Measurements from ENCODE around the gene TTC17.
"Not testable (repeated sequence)": the region's sequence is repeated elsewhere in the genome, so short reads cannot be mapped to it uniquely, and the experiment has no call there.

TTC17 gene

GRCh38 chr11:43358801-43359421, at the start of gene TTC17:
Gene TTC17, plus strand, starts transcription at chr11:43358920. Its CDS starts 35 bp downstream, at chr11:43358955.
- DNase-seq, result peak; percentile 95

DNA sequence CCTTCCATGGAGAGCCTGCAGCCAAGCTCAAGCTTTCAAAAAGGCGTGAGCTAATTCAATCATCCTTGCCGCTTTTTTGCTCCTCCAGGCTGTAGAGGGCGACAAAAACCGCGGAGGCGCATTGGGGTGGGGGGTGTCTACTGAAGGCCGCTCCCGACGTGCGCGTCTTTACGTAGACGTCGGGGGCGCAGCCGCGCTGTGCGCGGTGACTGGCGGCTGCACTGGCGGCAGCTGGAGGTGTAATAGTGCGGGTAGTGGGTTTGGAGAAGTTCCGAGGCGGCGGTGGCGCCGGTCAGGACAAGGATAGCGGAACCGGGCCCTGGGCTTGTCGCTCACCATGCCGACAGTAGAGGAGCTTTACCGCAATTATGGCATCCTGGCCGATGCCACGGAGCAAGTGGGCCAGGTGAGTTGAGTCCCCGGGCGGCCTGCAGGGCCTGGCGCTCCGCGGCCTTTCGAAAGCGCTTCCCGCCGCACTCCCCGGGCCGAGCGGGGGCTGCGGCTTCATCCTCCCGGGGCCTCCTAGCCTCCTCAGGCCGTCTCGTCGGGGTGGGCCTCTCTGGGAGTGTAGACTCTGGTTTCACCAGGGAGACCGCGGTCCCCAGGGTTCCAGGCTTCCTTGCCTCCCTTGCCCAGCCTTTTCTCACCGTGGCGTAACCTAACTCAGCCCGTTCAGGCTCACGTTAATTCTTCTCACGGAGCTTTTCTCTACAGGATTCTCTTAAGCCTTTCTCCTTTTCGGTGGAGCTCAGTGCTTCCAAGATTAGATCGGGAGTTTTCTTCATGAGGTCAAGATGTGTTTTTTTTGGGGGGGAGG, 46.7 kb upstream of the TTC17 start, which contains the start of gene API5:
API5 (plus strand) TSS at position 206 of the 817 bp plus-strand sequence; CDS start at position 338, 132 bp downstream.
- peak; percentile 93 for DNase-seq

DNA sequence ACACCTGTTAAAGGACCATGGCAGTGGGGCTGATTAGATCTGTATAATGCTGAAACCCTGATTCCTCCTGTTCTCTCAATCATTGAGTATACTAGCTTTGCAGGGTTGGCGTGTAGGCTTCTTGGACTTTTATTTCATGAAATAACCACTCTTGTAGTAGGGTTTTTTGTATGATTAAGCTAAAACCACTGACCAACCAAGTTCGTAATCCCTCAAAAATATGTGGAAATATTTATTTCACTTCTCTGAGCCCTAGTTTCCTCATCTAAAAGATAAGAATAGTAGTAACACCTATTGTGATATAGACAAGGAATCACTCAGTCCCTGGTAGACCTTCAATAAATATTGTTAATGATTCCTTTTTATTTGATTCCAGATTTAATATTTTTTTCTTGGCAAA, 42.8 kb upstream of the TTC17 start:
- no peak for DNase-seq

DNA sequence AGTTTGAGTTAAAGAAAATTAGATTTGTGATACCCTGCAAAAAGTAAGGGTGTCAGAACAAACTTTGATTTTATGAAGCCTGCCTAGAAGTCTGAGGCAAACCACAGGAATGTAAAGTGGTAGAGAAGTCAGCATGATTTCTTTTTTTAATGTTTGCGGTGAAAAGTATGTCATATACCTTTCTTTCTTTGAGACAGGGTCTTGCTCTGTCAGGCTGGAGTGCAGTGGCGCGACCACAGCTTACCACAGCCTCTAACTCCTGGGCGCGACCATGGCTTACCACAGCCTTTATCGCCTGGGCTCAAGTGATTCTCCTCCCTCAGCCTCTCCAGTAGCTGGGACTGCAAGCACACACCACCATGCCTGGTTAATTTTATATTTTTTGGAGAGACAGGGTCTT, 42.3 kb upstream of the TTC17 start:
- peak; percentile 66 for DNase-seq

GRCh38 chr11:43327987-43328386, 30.7 kb upstream of the TTC17 start:
- no peak for DNase-seq

GRCh38 chr11:43328482-43328881, 30.2 kb upstream of the TTC17 start:
- no peak for DNase-seq

GRCh38 chr11:43341159-43341558, 17.6 kb upstream of the TTC17 start:
- no peak for DNase-seq

GRCh38 chr11:43351426-43351825, 7.3 kb upstream of the TTC17 start:
- not testable (repeated sequence) for DNase-seq

DNA sequence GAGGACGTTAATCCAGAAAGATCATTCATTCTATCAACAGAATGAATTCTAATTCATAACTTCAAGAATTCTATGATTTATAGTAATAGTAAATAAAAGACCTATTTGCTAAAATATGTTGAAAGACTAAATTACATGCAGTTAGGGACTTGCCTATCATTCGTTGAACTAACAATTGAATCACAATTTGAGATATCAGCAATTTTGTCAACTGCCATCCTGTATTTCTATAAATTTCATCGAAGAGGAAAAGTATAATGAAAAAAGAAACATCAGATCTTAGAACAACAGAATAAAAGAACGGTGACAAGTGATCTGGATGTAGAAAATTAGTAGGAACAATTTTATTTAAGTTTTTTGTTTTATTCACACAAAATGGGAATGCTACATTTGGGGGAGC, 4.4 kb upstream of the TTC17 start:
- no peak for DNase-seq

GRCh38 chr11:43356336-43356735, 2.4 kb upstream of the TTC17 start:
- DNase-seq, result no peak

- DNase-seq, result no peak
Measured at GRCh38 chr11:43358279-43358800, 380 bp upstream of the TTC17 start.

DNA sequence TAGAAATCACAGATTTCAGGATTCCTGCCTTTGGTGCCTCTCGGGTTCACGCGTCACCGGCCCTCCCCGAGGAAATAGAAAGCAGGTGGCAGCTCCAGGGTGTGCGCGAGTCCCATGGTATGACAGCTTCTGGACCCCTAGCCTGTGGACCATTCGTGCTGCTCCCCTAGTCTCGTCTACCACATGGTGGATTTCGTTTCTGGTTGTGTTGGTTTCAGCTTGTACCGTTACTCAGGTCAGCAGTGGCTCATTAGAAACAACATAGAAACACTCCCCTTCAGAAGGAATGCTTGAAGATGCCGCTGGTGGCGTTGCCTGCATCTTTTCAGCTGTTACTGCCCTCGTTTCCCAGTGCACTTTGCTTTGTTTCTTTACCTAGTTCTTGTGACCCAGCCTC, 700 bp downstream of the TTC17 start:
- no peak for DNase-seq

DNA sequence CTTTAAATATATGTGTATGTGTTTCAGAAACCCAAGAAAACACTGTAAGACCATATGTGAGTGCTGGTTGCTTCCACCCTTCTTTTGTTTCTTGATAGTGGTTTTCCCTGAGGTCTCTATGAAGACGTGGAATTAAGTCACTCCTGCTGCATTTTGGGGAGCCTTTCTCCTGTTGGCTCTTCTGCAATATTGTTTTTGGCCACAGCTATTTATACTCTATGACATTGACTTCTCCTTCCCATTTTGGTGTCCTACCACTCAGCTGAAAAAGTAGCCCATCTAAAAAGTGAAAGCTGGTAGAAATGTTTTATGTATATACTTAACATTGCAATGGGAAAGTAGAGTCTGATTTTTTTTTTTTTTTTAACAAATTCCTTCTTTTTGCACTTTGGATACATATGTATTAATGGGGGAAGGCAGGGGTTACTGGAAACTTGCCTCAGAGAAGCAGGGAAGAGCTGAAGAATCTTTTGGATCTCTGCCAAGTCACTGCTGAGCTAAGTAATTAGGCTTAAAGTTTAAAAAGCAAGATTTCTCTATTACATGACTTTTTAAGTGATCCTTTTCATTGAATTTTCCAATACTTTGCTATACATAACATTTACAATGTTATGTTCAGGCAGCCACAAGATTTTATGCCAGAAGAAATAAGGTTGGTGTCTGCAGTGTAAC, 1.8 kb downstream of the TTC17 start:
- no peak for DNase-seq

DNA sequence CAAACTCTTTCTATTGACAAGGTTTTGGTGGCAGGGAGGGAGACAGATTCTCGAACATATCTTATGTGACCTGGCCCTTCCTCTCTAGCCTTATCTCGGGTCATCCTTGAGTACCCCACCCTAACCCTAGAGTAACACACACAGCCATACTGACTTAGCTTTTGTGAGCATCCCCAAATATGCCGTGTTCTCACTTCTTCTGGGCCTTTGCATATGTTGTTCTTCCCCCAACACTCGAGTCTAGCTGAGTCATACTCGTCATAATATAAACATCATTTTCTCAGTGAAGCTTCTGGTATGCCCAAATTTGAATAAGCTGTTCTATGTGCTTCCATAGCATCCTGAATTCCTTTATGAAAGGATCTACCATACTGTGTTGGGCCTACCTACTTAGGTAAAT, 8.0 kb downstream of the TTC17 start:
- no peak for DNase-seq

DNA sequence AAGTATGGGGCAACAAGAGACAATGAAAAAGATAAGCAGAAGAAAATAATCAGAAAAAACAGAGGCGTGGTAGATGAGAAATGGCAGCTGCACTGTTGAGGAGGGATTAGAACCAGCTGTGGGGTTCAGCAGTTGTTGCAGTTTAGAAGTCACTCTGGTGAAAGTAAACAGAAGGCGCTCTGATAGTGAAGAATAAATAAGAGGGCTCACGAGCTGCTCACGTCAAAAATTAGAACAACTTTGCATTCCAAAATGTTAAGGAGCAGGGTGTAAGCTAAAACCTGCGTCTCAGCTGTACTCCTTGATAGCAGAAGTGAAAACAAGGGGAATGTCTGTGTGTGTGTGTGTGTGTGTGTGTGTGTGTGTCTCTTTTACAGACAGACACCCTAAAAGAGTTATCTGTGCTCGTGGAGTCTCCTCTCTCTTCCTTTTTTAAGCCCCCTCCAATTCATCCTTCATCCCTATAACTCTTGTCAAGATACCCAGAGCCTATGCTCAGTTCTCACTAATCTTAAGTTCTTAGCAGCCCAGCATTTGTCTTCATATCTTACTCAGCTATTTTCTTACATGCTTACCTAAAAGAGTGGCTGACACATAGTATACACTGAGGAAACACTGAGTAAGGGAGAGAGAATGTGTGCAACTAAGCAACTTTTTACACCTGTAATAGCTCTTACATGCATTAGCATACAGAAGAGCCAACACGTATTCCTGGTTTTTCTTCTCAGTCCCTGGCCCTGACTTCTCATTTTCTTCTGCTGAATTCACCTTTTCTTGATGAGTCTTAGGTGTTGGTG, 8.9 kb downstream of the TTC17 start:
- no peak for DNase-seq

DNA sequence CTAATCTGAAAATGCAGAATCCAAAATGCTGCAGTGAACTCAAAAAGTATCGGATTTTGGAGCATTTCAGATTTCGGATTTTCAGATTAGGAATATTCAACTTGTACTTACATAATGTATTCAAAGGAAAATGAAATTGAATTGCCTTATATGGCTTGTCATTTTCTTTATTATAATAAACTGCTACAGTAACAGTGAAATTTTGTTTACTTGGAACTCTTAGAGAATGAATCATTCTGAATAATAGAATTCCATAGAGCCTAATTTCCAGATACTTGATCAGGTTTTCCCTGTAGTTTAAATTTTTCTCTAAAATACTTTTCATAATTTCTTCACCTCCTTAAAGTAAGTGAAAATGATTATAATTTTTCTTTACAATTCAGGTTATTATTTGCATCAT, 17.3 kb downstream of the TTC17 start:
- no peak for DNase-seq

DNA sequence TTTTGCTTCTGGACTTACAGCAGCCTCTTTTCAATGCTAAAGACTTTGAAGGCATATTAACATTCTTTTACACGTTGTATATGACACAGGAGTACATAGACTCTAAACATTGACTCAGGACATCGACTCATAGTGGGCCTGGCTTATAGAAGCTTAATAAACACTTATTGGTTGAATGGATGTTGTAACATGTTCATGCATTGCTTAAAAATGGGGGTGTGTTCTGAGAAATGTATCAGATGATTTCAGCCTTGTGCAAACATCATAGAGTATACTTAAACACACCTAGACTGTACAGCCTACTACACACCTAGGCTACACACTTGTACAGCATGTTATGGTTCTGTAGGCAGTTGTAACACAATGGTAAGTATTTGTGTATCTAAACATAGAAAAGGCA, 17.9 kb downstream of the TTC17 start:
- no peak for DNase-seq

GRCh38 chr11:43377389-43377788, 18.7 kb downstream of the TTC17 start:
- no peak for DNase-seq

DNA sequence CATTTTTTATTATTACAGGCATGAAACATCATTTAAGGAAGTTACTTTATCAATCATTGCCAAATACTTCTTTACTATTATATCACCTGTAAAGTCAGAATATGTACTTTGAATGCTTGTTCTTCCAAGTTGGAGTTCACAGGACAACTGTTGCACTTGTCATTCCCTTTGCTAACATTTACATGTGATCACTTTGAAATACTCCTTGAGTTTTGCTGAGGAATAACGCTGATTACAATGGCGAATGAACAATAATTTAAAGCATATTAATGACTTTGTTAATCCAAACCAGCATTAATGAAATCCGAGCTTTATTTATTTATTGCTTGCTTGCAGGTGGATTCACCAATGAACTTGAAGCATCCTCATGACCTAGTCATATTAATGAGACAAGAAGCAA, 20.2 kb downstream of the TTC17 start:
- no peak for DNase-seq

GRCh38 chr11:43381802-43382201, 23.1 kb downstream of the TTC17 start:
- DNase-seq, result no peak

DNA sequence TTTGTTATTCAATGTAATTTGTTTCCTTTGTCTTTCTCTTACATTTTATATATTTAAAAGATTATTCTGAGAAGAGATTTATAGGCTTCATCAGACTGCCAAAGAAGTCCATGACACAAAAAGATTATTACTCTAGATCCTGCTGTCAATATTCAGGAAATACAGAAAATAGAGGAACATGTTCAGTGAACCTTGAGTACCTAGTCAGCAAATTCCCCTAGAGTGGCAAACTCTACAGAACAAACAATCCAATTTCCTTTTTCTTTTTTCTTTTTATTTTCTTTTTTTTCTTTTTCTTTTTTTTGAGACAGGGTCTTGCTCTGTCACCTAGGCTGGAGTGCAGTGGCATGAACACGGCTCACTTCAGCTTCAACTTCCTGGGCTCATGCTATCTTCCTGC, 23.9 kb downstream of the TTC17 start:
- DNase-seq, result no peak

- DNase-seq, result no peak
Measured at GRCh38 chr11:43384393-43384792, 25.7 kb downstream of the TTC17 start.

DNA sequence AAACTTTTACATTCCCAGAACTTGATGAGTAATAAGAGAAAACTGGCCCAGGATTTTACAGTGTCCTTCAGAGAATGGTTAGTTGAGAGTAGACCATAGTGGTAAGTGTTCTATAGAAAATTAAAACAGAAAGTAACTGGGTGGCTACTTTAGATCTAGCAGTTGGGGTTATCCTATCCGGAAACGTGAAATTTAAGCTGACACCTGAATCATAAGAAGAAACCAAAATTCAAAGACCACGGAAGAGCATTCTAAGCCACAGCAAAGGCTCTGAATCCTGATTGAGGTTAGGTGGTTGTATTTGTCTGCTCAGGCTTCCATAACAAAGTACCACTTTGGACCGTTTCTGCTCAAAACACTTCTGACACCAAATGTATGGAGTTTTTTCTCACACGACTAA, 34.0 kb downstream of the TTC17 start:
- no peak for DNase-seq

All from activated CD8-positive, alpha-beta memory T cell treated with anti-CD3 and anti-CD28 coated beads, Interleukin-2, amount 50 U/mL, for 48 hours (primary cell).